GM12801 (cell line): ENCODE data around the gene EME1.

Experiments
- CTCF ChIP-seq: IDR thresholded peaks from one replicate; pipeline ENCODE4 v1.5.1; 2011; ENCODE audit warnings: control low read depth; ENCODE audit not compliant: insufficient read length; ENCODE audit errors: extremely low read depth

Gene EME1

DNA sequence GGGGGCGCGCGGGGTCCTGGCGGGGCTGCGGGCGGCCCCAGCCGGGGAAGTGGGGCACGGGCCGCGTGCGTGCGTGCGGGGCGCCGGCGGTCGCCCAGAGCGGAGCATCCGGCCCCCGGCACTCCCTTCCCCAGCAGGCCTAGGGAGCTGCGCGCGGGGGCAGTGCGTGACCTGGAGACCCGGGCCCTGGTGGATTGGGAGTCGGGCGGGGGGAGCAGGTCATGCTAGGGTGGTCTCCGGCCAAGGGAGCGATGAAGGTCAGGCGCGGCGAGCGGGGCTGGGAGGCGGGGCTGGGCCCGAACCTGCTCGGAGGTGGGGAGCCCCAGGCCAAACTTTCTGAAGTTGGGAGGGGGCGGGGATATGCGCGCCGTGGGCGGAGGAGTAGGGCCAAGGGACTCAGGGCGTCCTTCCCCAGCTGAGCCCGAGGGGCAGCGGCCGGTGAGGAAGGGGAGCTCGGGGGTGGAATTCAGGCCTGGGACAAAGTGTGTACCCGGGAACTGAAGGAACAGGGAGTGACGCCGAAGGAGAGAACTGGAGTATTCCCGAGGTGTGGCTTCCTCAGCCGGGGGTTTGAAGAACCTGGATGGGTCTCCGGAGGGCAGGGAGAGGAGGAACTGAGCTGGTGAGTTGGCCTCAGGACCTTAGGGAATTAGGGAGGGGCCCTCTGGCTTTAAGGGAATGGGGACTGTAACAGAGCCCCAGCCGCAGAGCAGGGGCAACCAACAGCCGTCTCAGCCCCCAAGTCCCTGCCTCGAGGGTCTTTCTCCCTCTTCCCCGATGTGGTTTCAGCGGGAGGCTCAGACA is 26.5 kb upstream of the EME1 start:
- TF ChIP-seq CTCF = no peak

- no peak for TF ChIP-seq CTCF
Observed at GRCh38 chr17:50347117-50347893, 25.7 kb upstream of the EME1 start.

GRCh38 chr17:50347894-50348291 is 25.1 kb upstream of the EME1 start:
- TF ChIP-seq CTCF = no peak

- no peak for TF ChIP-seq CTCF
Observed at GRCh38 chr17:50348522-50349242, 24.3 kb upstream of the EME1 start.

DNA sequence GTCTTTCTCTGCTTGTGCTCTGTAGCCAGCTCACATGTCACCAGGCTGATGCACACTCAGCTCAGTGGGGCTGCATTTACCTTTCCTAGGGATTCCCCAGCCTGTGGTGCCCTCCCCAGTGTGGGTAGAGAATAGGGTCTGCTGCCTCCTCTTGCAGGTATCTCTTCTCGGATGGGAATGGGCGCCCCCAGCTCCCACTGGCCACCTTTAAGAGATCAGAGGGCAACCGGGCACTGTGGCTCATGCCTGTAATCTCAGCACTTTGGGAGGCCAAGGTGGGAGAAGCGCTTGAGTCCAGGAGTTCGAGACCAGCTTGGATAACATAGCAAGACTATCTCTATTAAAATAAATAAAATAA is 23.8 kb upstream of the EME1 start:
- TF ChIP-seq CTCF = no peak

- no peak for TF ChIP-seq CTCF
Observed at GRCh38 chr17:50350733-50351132, 22.3 kb upstream of the EME1 start.

DNA sequence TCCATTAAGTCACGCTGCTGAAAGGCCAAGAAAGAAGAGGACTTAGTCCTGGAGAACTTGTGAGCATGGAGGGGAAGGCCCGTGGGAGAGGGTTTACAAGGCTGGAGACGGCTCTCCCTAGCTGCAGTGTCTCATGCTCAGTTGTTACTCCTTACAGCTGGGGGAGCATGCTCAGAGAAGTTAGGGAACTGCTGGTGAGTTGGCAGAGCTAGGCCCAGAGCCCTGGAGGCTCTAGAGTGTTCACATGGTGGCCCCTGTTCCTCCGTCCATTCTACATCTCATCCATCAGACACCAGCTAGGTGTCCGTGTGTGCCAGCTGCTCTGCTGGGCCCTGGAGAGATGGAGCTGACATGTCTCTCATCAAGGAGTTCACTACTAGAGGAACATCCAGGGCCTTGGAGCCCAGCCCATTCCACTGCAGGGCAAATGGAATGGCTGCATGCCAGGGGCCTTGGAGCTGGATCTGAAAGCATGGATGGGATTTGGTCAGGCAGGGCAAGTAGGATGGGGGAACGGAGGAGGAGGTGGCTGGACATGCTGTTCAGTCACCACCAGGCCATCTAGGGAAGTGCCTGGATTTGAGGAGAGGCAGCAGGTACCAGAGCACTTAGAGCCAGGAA is 20.8 kb upstream of the EME1 start:
- TF ChIP-seq CTCF = no peak
